Glomerular visceral epithelial cell (primary cell): Measurements from ENCODE around the gene AHR.
"Not testable (repeated sequence)": the region's sequence is repeated elsewhere in the genome, so short reads cannot be mapped to it uniquely, and the experiment has no call there.

ENCODE experiments used
- DNase-seq: peaks from one replicate; pipeline ENCODE4 v3.0.0-alpha.2; 2016; ENCODE audit errors: extremely low spot score

AHR gene

GRCh38 chr7:17339952-17340351 is 41.5 kb downstream of the AHR start:
- no peak for DNase-seq

DNA sequence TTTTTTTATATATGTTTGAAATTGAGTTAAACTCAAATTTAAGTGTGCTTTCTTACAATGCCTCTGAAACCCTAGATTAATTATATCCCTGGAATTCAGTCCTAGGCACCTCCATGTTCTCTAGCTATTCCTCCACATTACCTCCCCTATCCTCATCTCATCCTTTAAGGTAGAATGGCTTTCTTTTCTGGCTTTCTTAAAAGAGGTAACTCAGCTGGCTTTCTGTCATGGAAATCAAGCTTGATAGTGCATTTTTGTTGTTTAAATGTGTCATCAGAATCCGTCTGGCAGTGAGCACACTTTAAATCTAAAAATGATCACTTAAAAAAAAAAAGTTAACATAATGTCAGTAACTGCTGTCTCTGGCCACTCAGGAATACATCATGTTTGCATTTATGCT is 42.2 kb downstream of the AHR start:
- DNase-seq: no peak

- no peak for DNase-seq
These were observed 44.3 kb downstream of the AHR start for GRCh38 chr7:17342756-17343155.

GRCh38 chr7:17347401-17347800 is 48.9 kb downstream of the AHR start:
- no peak for DNase-seq

DNA sequence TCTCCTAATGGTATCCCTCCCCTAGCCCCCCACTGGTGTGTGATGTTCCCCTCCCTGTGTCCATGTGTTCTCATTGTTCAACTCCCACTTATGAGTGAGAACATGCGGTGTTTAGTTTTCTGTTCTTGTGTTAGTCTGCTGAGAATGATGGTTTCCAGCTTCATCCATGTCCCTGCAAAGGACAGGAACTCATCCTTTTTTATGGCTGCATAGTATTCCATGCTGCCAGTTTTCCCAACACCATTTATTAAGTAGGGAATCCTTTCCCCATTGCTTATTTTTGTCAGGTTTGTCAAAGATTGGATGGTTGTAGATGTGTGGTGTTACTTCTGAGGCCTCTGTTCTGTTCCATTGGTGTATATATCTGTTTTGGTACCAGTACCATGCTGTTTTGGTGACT is 50.5 kb downstream of the AHR start:
- DNase-seq: not testable (repeated sequence)

- DNase-seq: not testable (repeated sequence)
These were observed 51.9 kb downstream of the AHR start for GRCh38 chr7:17350321-17350720.

DNA sequence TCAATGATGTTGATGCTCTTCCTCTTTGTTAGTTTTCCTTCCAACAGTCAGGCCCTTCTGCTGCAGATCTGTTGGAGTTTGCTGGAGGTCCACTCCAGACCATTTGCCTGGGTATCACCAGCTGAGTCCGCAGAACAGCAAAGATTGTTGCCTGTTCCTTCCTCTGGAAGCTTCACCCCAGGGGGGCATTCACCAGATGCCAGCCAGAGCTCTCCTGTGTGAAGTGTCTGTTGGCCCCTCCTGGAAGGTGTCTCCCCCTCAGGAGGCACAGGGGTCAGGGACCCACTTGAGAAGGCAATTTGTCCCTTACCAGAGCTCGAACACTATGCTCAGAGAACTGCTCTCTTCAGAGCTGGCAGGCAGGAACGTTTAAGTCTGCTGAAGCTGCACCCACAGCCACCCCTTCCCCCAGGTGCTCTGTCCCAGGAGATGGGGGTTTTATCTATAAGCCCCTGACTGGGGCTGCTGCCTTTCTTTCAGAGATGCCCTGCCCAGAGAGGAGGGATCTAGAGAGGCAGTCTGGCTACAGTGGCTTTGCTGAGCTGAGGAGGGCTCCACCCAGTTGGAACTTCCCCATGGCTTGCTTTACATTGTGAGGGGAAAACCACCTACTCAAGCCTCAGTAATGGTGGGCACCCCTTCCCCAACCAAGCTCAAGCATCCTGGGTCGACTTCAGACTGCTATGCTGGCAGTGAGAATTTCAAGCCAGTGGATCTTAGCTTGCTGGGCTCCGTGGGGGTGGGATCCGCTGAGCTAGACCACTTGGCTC is 55.4 kb downstream of the AHR start:
- not testable (repeated sequence) for DNase-seq

DNA sequence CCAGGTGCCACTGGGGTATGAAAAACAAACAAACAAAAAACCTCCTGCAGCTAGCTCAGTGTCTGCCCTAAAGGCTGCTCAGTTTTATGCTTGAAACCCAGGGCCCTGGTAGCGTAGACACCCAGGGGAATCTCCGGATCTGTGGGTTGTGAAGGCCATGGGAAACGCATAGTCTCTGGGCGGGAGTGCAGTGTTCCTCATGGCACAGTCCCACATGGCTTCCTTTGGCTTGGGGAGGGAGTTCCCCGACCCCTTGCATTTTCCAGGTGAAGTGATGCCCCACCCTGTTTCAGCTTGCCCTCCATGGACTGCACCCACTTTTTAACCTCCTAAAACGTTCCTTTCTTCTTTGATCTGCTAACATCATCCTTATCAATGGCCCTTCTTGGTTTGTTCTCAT is 56.0 kb downstream of the AHR start:
- no peak for DNase-seq

GRCh38 chr7:17355050-17355449 is 56.6 kb downstream of the AHR start:
- DNase-seq: no peak

DNA sequence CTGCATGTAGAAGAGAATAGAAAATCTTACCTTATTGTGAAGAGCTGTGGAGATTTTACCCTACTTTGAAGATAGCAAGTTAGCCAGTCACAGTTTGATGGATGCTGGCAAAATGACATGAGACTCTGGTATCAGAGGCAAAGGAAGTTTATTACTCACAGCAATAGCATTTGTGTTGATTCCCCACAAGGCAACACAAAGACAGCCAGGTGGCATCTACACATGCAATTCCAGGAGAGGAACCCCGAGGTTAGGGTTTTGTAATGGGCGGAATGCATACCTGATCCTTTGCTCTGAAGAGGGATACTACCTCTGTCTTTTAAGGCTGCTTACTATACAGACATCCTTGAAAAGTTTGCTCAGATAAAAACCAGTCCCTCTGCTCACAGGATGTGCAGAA is 59.5 kb downstream of the AHR start:
- DNase-seq: no peak

- DNase-seq: no peak
These were observed 61.2 kb downstream of the AHR start for GRCh38 chr7:17359610-17360009.

DNA sequence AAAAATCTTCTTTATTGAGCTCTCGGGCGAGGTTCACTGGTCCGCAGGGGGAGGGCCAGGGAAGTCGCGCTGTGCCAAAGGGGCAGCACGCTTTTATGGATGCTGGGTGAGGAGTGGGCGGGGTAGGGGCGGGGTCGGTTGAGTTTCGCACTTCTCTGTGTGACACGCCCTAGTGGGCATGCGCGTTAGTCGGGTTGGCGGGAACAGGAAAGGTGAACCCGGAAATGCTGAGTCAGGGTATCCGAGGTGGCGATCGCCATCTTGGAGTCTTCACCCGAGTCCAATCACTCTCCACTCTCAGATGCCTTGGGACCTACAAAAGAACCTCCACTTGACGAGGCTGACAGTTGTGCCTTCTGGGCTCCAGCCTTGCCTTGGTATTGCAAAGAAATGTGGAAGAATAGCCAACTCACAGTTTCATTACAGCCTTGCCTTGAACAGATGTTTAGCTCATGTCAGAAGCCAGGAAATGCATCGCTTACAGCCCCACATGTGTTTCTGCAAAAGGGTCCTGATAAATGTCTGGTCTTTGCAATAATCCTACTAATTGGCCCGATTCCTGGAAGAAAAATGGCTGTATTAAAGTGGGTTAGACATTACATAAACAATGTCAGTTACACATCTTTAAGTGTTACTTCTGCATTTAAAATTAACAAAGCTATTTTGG is 64.1 kb downstream of the AHR start:
- no peak for DNase-seq

DNA sequence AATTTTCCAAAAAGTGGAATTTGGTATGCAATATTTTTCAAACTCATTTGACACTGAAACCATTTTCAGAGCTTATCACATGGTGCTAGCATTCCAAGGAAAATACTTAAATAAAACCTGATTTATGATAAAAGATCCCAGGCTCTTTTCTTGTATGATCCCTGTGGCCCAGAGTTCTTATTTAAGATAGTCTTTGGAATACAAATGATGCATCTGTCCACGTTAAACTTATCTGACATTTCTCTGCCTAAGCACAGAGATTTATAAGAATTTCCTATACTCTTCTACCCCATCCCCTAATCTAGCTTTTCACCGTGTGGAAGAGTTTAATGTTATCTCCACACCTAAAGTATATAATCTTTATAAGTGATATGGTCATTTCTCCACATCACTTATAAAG is 66.2 kb downstream of the AHR start:
- no peak for DNase-seq

DNA sequence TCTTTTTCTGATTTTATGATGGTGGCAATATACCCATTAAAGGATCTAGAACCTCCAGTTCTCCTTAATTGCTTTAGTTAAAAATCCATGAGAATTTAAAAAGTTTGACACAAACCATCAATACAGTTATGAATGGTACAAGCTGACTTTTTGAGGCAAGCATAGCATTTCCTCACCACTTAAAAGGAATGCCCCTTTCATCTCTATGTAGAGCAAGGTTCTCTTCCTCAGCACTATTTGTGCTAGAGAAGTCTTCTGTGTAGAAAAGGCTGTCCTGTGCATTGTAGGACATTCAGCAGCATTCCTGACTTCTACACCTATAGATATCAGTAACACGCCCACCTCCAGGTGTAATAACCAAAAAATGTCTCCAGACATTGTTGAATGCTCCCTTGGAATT is 67.3 kb downstream of the AHR start:
- no peak for DNase-seq

DNA sequence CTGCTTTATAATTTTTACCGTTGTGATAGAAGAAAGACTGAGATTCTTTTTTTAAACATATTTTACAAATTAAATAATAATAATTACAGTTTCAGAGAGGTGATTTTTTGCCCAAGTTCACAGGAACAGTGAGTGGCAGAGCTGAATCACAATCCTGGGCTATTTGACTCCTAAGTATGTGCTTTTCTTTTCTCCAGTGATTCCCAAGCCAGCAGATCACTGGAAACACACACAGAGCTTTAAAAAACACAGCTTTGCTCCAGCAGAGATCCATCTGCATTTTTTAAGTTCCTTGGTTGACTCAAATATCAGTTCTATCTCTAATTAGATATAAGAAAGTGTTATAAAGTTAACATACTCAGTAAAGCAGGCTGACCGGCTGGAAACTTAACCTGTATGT is 69.0 kb downstream of the AHR start:
- DNase-seq: no peak

- DNase-seq: no peak
These were observed 70.5 kb downstream of the AHR start for GRCh38 chr7:17368856-17369524.

DNA sequence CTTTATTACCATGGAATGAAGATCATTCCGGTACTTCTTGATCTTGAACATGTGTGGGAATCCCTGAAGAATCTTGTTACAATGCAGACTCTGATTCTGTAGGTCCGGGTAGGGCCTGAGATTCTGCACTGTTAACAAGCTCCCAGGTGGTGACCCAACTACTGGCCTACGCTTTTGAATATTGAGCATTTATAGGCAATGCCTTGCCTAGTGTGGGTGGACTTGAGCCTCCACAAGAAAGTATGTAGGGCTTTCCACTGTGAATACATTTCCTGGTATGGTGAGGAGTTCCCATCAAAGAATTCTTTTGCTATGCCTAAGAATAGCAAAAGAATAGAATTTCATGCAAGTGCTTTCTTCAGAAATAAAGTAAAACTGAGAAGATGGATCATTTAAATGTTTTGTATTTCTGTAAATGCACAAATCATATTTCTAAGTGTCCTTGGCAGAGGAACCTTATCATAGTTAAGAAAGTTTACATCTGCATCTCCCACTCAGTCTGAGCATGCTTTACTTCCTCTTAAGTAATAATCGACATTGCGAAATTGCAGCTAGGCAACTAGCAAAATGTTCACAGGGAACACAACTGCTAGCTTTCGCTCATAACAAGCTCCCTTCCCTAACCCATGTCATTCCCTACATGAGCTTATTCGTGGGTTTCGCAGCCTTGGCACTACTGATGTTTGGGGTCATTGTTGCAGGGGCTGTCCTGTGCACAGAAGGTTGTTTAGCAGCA is 71.4 kb downstream of the AHR start:
- peak; percentile 46 for DNase-seq

- DNase-seq: peak; percentile 13
These were observed 72.6 kb downstream of the AHR start for GRCh38 chr7:17370901-17371585.

DNA sequence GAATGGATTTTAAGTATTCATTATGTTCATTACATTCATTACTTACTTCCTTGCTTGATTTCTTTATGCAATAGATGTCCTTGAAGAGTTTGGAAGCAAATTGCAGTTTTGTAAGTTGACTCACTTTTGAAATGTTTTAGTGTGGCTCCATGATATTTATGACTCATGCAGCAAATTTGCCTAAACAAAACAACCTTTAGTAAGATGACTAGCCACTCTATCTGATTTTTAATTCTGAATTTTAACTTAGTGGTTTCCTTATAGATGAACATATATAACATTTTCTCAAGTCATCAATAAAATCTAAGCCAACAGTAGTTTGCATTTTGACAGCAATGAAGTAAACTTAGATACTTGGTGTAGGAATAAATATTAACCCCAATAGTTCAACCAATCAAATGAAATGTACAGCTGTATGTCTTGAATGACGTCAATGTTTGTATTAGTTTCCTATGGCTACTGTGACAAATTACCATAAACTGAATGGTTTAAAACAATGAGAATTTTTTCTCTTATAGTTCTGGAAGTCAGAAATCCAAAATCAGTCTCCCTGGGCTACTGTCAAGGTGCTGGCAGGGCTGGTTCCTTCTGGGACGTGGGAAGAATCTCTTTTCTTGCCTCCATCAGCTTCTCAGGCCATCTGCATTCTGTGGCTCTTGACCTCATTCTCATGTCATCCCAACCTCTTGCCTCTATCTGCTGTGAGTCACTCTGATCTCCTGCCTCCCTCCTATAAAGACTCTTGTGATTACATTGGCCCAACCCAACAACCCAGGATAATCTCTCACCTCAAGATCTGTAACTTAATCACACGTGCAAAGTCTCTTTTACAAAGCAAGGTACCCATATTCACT is 73.4 kb downstream of the AHR start:
- DNase-seq: peak; percentile 91

DNA sequence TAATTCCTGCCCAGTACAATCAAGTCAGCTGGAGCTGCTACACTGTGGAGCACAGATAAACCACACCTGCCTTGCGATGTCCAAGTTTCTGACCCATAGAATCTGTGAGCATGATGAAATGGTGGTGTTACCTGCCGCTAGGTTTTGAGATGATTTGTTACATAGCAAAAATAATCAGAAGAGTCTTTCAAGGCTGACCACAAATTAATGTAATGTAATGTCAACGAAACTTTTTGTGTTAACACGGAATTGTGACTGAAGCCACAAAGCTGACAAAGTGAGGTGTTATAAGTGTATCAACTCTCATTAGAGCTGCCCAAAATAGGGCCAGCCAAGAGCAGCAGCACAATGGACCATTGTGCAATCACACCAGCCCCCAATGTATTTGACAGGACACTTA is 75.7 kb downstream of the AHR start:
- DNase-seq: no peak

DNA sequence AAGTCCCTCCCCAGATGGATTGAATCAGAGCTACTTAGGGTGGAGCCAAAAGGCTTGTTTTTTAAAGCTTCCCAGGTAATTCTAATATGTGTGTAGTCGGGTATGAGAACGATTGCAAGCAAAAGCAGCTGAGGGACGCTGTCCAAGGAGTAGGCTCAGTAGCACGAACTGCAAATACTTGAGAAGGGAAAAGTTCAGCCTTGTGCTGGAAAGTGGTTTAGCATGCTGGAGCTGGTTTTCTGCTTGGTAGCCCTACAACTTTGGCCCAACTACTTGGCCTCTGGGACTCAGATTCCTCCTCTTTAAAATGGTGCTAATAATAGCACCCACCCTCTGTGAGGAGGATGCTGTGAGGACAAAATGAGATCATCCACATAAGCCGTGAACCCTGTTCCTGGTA is 76.2 kb downstream of the AHR start:
- no peak for DNase-seq
